ENCODE data around the gene PLXNA4.

The PLXNA4 gene

GRCh38 chr7:132189881-132190280, 386.4 kb downstream of the PLXNA4 start:
- no peak for DNase-seq (ENCODE audit: low read depth in 1 of 2, low spot score in 1 of 2)

GRCh38 chr7:132187869-132188789, 388.1 kb downstream of the PLXNA4 start:
- H3K27ac ChIP-seq (replicated peaks) = no peak overlapping the region
- DNase-seq (ENCODE audit: low read depth in 1 of 2, low spot score in 1 of 2) = no peak
- no peaks in the 10 kb centered on the region for H3K27me3 ChIP-seq (ENCODE audit: insufficient read depth, poor library complexity, severe bottlenecking)
- no peak overlapping the region for H3K4me3 ChIP-seq (replicated peaks; ENCODE audit: insufficient read depth, low read length)
- TF ChIP-seq, protein P1, sequence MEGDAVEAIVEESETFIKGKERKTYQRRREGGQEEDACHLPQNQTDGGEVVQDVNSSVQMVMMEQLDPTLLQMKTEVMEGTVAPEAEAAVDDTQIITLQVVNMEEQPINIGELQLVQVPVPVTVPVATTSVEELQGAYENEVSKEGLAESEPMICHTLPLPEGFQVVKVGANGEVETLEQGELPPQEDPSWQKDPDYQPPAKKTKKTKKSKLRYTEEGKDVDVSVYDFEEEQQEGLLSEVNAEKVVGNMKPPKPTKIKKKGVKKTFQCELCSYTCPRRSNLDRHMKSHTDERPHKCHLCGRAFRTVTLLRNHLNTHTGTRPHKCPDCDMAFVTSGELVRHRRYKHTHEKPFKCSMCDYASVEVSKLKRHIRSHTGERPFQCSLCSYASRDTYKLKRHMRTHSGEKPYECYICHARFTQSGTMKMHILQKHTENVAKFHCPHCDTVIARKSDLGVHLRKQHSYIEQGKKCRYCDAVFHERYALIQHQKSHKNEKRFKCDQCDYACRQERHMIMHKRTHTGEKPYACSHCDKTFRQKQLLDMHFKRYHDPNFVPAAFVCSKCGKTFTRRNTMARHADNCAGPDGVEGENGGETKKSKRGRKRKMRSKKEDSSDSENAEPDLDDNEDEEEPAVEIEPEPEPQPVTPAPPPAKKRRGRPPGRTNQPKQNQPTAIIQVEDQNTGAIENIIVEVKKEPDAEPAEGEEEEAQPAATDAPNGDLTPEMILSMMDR (IDR thresholded peaks at IDR 0.05; ENCODE audit: insufficient read depth, low read length) = no peak
- TF ChIP-seq SPI1 (IDR thresholded peaks at IDR 0.05; ENCODE audit: borderline replicate concordance, low read depth) = no peak
- TF ChIP-seq GABPA (IDR thresholded peaks at IDR 0.05; ENCODE audit: low read depth) = no peak
- TF ChIP-seq, protein P2, sequence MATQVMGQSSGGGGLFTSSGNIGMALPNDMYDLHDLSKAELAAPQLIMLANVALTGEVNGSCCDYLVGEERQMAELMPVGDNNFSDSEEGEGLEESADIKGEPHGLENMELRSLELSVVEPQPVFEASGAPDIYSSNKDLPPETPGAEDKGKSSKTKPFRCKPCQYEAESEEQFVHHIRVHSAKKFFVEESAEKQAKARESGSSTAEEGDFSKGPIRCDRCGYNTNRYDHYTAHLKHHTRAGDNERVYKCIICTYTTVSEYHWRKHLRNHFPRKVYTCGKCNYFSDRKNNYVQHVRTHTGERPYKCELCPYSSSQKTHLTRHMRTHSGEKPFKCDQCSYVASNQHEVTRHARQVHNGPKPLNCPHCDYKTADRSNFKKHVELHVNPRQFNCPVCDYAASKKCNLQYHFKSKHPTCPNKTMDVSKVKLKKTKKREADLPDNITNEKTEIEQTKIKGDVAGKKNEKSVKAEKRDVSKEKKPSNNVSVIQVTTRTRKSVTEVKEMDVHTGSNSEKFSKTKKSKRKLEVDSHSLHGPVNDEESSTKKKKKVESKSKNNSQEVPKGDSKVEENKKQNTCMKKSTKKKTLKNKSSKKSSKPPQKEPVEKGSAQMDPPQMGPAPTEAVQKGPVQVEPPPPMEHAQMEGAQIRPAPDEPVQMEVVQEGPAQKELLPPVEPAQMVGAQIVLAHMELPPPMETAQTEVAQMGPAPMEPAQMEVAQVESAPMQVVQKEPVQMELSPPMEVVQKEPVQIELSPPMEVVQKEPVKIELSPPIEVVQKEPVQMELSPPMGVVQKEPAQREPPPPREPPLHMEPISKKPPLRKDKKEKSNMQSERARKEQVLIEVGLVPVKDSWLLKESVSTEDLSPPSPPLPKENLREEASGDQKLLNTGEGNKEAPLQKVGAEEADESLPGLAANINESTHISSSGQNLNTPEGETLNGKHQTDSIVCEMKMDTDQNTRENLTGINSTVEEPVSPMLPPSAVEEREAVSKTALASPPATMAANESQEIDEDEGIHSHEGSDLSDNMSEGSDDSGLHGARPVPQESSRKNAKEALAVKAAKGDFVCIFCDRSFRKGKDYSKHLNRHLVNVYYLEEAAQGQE (IDR thresholded peaks at IDR 0.05; ENCODE audit: insufficient replicate concordance, low read depth) = no peak
- TF ChIP-seq POLR2AphosphoS5 (IDR thresholded peaks at IDR 0.05; ENCODE audit: low read depth) = no peak

More at GRCh38 chr7:132189881-132190280, 386.4 kb downstream of the PLXNA4 start:
- TF ChIP-seq GABPA (IDR thresholded peaks at IDR 0.05; ENCODE audit: low read depth) (no peak), POLR2AphosphoS5 (IDR thresholded peaks at IDR 0.05; ENCODE audit: low read depth) (no peak), SPI1 (IDR thresholded peaks at IDR 0.05; ENCODE audit: borderline replicate concordance, low read depth) (no peak)
- TF ChIP-seq, protein P2 (IDR thresholded peaks at IDR 0.05; ENCODE audit: insufficient replicate concordance, low read depth) = no peak
- TF ChIP-seq, protein P1 (IDR thresholded peaks at IDR 0.05; ENCODE audit: insufficient read depth, low read length) = no peak
- Histone ChIP-seq H3K4me3 (replicated peaks; ENCODE audit: insufficient read depth, low read length) (no peak overlapping the region), H3K27me3 (ENCODE audit: insufficient read depth, poor library complexity, severe bottlenecking) (no peaks in the 10 kb centered on the region), H3K27ac (replicated peaks) (no peak overlapping the region)

GRCh38 chr7:132187391-132187790, 388.9 kb downstream of the PLXNA4 start:
- Histone ChIP-seq H3K27ac (replicated peaks) (no peak overlapping the region), H3K4me3 (replicated peaks; ENCODE audit: insufficient read depth, low read length) (no peak overlapping the region), H3K27me3 (ENCODE audit: insufficient read depth, poor library complexity, severe bottlenecking) (no peaks in the 10 kb centered on the region)
- TF ChIP-seq POLR2AphosphoS5 (IDR thresholded peaks at IDR 0.05; ENCODE audit: low read depth) (no peak), GABPA (IDR thresholded peaks at IDR 0.05; ENCODE audit: low read depth) (no peak), SPI1 (IDR thresholded peaks at IDR 0.05; ENCODE audit: borderline replicate concordance, low read depth) (no peak)
- TF ChIP-seq, protein P2 (IDR thresholded peaks at IDR 0.05; ENCODE audit: insufficient replicate concordance, low read depth) = no peak
- TF ChIP-seq, protein P1 (IDR thresholded peaks at IDR 0.05; ENCODE audit: insufficient read depth, low read length) = no peak
- no peak for DNase-seq (ENCODE audit: low read depth in 1 of 2, low spot score in 1 of 2)
